BE2C (cell line): ENCODE measurements around the gene CCDC33.

Experiments
- DNase-seq: peaks from one replicate; pipeline ENCODE4 v3.0.0-alpha.2; 2020
- H3K27me3 ChIP-seq: fragments of 250-450 bp; sonication (Bioruptor Pico); 2 replicates; pipeline ENCODE4 v1.5.1; 2020; ENCODE audit warnings: mild to moderate bottlenecking
- H3K36me3 ChIP-seq: fragments of 250-450 bp; sonication (Bioruptor Pico); 2 replicates; pipeline ENCODE4 v1.5.1; 2020; ENCODE audit warnings: mild to moderate bottlenecking
- H3K4me1 ChIP-seq: fragments of 250-450 bp; sonication (Bioruptor Pico); 2 replicates; pipeline ENCODE4 v1.5.1; 2020
- H3K4me3 ChIP-seq: 2 replicates; pipeline ENCODE4 v1.5.1; 2011; ENCODE audit warnings: low read depth, low read length
- H3K9me3 ChIP-seq: fragments of 250-450 bp; sonication (Bioruptor Pico); 2 replicates; pipeline ENCODE4 v1.5.1; 2020
- TF ChIP-seq, protein P1 (sequence below): IDR thresholded peaks from 2 replicates; pipeline ENCODE4 v1.5.1; 2012; ENCODE audit warnings: mild to moderate bottlenecking, low read depth, low read length

Gene CCDC33

DNA sequence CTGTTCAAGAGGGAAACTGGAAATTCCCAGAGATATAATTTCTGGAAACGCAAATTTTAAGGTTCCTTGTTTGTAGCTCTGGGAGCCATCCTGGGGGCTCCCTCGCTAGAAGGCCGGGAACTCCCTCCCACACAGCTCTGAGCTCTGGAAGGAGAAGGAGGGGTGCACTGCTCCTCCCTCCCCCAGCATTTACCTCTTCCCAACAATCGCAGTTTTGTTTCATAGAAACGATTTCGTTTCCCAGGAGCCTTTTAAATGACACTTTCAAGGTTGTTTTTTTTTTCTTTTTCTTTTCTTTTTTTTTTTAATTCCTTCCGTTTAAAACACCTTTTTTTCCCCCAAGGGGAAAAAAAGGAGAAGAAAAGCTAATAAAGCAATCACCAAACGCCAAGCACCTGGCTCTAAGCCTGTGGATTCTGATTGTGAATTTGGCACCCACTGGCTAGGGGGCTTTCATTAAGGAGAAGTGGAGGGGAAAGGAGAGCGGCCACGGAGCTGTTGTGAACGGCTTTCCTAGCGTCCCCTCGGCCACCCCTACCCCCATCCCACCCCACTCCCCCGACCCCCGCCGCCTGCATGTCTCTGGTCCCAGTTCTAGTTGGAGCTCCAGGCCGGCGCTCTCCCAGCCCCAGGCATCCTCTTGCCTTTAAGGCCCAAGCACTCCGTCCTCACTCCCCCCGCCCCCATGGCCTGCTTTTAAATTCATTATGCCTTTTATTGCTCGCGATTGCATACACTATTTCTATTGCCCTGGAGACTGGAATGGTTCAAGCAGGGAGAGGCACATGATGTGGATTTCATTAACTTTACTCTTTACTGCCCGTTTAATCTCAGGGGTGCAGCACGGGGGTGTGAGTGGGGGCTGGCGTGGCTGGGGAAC is 13.6 kb upstream of the CCDC33 start:
- TF ChIP-seq, protein P1, sequence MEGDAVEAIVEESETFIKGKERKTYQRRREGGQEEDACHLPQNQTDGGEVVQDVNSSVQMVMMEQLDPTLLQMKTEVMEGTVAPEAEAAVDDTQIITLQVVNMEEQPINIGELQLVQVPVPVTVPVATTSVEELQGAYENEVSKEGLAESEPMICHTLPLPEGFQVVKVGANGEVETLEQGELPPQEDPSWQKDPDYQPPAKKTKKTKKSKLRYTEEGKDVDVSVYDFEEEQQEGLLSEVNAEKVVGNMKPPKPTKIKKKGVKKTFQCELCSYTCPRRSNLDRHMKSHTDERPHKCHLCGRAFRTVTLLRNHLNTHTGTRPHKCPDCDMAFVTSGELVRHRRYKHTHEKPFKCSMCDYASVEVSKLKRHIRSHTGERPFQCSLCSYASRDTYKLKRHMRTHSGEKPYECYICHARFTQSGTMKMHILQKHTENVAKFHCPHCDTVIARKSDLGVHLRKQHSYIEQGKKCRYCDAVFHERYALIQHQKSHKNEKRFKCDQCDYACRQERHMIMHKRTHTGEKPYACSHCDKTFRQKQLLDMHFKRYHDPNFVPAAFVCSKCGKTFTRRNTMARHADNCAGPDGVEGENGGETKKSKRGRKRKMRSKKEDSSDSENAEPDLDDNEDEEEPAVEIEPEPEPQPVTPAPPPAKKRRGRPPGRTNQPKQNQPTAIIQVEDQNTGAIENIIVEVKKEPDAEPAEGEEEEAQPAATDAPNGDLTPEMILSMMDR = no peak
- Histone ChIP-seq H3K4me1 (peaks cover 60% of the 10 kb centered on the region), H3K4me3 (no peak overlapping the region), H3K9me3 (no peaks in the 10 kb centered on the region), H3K36me3 (peaks cover 11% of the 10 kb centered on the region), H3K27me3 (no peaks in the 10 kb centered on the region)
- DNase-seq = peak; percentile 90

DNA sequence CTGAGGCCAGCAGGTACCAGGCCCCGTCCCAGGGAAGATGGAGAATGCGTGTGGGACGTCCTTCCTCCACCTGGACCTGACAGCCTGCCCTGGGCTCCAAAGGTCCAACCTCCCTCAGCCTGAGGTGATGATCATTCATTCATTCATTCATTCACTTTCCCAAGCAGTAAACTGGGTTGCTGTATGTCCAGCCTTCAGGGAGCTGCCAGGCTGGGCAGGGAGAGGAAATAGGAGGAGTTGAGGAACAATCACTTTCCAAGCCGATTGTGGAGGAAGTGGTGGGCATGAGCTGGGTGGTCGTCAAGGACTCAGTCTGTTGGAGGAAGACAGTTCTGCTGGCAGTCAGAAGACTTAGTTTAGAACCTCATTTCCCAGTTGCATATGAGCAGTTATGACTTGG is 10.2 kb upstream of the CCDC33 start:
- Histone ChIP-seq H3K4me3 (no peak overlapping the region), H3K27me3 (no peaks in the 10 kb centered on the region), H3K4me1 (peaks cover 82% of the 10 kb centered on the region), H3K36me3 (no peaks in the 10 kb centered on the region), H3K9me3 (no peaks in the 10 kb centered on the region)
- TF ChIP-seq, protein P1 = no peak
- DNase-seq = no peak

DNA sequence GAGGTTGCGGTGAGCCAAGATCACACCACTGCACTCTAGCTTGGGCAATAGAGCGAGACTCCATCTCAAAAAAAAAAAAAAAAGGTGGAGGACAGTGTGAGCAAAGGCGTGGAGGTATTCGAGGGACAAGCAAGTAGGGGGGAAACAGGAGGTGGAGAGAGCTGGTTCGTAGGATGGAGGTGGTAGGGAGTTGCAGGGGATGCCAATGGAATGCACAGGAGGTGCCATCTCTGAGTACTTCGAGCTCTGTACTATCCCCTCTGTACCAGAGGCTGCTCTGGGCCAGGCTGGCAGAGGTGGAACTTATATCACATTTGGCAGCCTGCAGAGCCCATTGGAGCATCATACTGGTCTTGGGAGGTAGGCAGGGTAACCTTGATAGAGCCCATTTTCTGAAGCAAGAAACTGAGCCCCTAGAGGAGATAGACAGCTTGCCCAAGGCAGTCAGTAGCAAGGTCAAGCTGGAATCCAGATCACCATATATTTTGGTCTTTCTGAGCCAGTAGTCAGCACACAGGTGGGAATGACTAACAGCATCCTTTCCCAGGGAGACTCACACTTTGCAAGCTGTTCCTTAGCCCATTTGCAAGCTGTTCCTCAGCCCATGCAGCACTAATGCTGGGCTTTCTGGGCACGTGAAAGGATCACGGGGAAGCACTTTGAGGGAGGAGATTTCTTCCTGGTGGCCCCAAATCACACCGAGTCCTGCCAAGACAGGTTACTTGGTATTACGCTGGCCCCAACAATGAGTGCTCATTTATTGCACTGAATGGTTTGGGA is 9.2 kb upstream of the CCDC33 start:
- no peak for DNase-seq

DNA sequence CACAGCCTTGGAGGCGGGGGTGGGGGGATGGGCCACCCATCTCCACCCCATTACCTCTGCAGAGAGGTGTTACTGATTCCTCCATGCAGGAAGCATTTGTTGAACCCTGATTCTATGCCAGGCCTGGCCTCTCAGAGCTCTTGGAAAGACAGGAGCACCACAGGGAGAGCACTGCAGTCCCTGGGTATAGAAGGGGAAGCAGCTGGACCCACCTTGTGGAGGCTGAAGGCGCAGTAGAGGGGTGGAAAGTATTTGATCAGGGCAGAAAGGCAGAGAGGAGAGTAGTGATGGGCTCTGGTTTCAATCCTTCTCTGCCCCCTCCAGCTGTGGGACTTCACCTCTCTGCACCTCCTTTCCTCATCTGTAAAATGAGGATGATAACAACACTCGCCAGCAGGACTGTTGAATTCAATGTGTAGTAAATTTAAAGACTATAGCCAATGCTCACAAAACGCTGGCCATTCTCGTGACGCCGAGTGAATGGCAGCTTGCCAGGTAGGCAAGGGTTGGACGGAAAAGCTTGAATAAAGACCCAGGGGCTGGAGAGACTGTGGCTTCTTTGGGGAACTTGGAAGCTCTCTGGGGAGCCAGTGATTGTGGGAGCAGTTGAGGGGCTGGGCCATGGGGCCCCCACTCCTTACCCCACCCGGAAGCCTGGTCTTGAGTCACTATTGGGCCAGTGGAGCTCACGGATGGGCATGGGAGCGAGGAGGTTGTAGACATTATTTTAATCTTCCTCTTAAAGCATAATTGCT is 8.0 kb upstream of the CCDC33 start:
- Histone ChIP-seq H3K36me3 (no peaks in the 10 kb centered on the region), H3K4me1 (peaks cover 81% of the 10 kb centered on the region), H3K27me3 (no peaks in the 10 kb centered on the region), H3K4me3 (peak overlapping the region; percentile 43), H3K9me3 (no peaks in the 10 kb centered on the region)
- peak; percentile 81 for DNase-seq
- TF ChIP-seq, protein P1 = 0 out of 2 replicates have a peak, but pooled peaks have one; percentile 7

More for the DNA sequence above, 9.2 kb upstream of the CCDC33 start:
- Histone ChIP-seq H3K4me1 (peaks cover 79% of the 10 kb centered on the region), H3K36me3 (no peaks in the 10 kb centered on the region), H3K9me3 (no peaks in the 10 kb centered on the region), H3K4me3 (no peak overlapping the region), H3K27me3 (no peaks in the 10 kb centered on the region)
- TF ChIP-seq, protein P1 = no peak

DNA sequence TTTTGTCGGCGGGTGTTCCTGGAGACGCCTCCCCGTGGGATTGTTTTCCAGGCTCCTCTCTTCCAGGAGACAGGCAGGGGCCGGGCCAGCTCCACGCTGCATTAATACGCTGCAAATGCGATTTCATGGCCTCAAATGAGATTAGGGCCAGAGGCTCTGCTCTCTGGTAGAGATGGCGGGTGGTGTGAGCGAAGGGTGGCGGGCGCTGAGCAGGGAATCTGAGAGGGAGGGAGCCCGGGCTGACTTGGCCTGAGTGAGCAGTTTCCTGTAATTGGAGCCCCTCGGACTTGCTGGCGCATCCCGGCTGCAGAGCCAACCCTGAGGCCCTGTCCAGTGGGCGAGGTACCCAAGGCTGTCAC is 7.4 kb upstream of the CCDC33 start:
- Histone ChIP-seq H3K4me1 (peaks cover 83% of the 10 kb centered on the region), H3K36me3 (no peaks in the 10 kb centered on the region), H3K9me3 (no peaks in the 10 kb centered on the region), H3K27me3 (no peaks in the 10 kb centered on the region), H3K4me3 (peak overlapping the region; percentile 43; the same call in 1 of the 2 replicates)
- TF ChIP-seq, protein P1 = no peak
- DNase-seq = peak; percentile 96
